Endothelial cell of umbilical vein (primary cell): ENCODE measurements around the gene CXorf65. TPM values are rescaled to one million over a fixed set of nuclear protein-coding genes. Genes with fewer than 3 reads are reported as not detected.

Experiments
- Bru-seq: library from RNA; stranded (reverse); fragments of 400-500 nt; gene quantifications from one replicate; lab custom pipeline; 2021; lab: Mats Ljungman, UMichigan
- BruChase-seq, 2 experiments: library from RNA; stranded (reverse); fragments of 400-500 nt; gene quantifications; one replicate each; lab custom pipeline; 2021; lab: Mats Ljungman, UMichigan
- BruUV-seq: library from RNA; stranded (reverse); fragments of 400-500 nt; replicated peaks from 2 replicates; lab custom pipeline; 2021; lab: Mats Ljungman, UMichigan
- CTCF ChIA-PET: fragments of 300-600, 350-600 bp; sonication (Branson Sonifier 250); formaldehyde crosslinking; loops from one replicate; lab custom pipeline; 2021; ENCODE audit warnings: antibody characterized with exemption, inconsistent platforms; lab: Charles Lee
- POLR2A ChIA-PET: fragments of 300-600, 350-600 bp; sonication (Branson Sonifier 250); formaldehyde crosslinking; loops from one replicate; lab custom pipeline; 2021; ENCODE audit warnings: antibody characterized with exemption, inconsistent platforms; lab: Charles Lee
- DNase-seq: peaks from one replicate; pipeline ENCODE4 v3.0.0-alpha.2; 2011; ENCODE audit warnings: low read depth, low spot score
- FAIRE-seq: peaks from 2 replicates; lab custom pipeline; 2011; peaks lifted over from hg19 to GRCh38; lab: Jason Lieb, UNC
- H2AFZ ChIP-seq: 2 replicates; pipeline ENCODE4 v1.6.0; 2012; ENCODE audit warnings: low read depth, low read length, control low read depth, inconsistent platforms
- H3K27ac ChIP-seq: 2 replicates; pipeline ENCODE4 v1.5.1; 2011; ENCODE audit warnings: low read depth, mild to moderate bottlenecking, control low read depth, low read length, moderate library complexity; ENCODE audit not compliant: insufficient read depth
- H3K27me3 ChIP-seq, 2 experiments: 2 replicates each; pipeline versions ENCODE4 v1.6.0 to v1.6.1; 2011; ENCODE audit warnings: low read length in 2 of 2, mixed read lengths in 1 of 2; ENCODE audit not compliant: control insufficient read depth in 2 of 2, insufficient read depth in 2 of 2
- H3K36me3 ChIP-seq, 2 experiments: 2 replicates in 1 of 2; 3 replicates in 1 of 2; pipeline ENCODE4 v1.5.1; 2011; ENCODE audit warnings: low read length in 2 of 2, mild to moderate bottlenecking in 1 of 2, moderate library complexity in 1 of 2; ENCODE audit not compliant: control insufficient read depth in 2 of 2, insufficient read depth in 2 of 2; ENCODE audit errors: extremely low read depth in 1 of 2
- H3K4me1 ChIP-seq: 3 replicates; pipeline ENCODE4 v1.5.1; 2011; ENCODE audit warnings: mild to moderate bottlenecking, low read length; ENCODE audit not compliant: control insufficient read depth, insufficient read depth; ENCODE audit errors: extremely low read depth
- H3K4me2 ChIP-seq: 2 replicates; pipeline ENCODE4 v1.6.1; 2011; ENCODE audit warnings: low read length, control low read depth, mixed read lengths; ENCODE audit not compliant: insufficient read depth
- H3K4me3 ChIP-seq, 3 experiments: fragments of 200-600 bp in 1 of 3; sonication (generic), shearing (Covaris generic) in 1 of 3; replicated peaks in 1 of 3; 2 replicates each; pipeline ENCODE4 v1.5.1; 2011 to 2016; ENCODE audit warnings: control low read depth in 3 of 3, low read length in 3 of 3, mild to moderate bottlenecking in 2 of 3, inconsistent platforms in 1 of 3, low read depth in 1 of 3, moderate library complexity in 1 of 3; ENCODE audit not compliant: insufficient read depth in 1 of 3
- H3K79me2 ChIP-seq: 2 replicates; pipeline ENCODE4 v1.6.0; 2012; ENCODE audit warnings: low read length, inconsistent platforms; ENCODE audit not compliant: control insufficient read depth, insufficient read depth
- H3K9ac ChIP-seq: replicated peaks from 2 replicates; pipeline ENCODE3; 2011; ENCODE audit warnings: low read length, control low read depth; ENCODE audit not compliant: insufficient read depth; ENCODE audit errors: extremely low read depth
- H3K9me1 ChIP-seq: replicated peaks from 3 replicates; pipeline ENCODE4 v1.6.0; 2011; ENCODE audit warnings: mild to moderate bottlenecking, low read length; ENCODE audit not compliant: control insufficient read depth, insufficient read depth; ENCODE audit errors: extremely low read depth
- H3K9me3 ChIP-seq: replicated peaks from 2 replicates; pipeline ENCODE4 v1.5.1; 2012; ENCODE audit warnings: low read length, inconsistent platforms; ENCODE audit not compliant: control insufficient read depth, insufficient read depth
- H4K20me1 ChIP-seq: replicated peaks from 2 replicates; pipeline ENCODE3; 2011; ENCODE audit warnings: mild to moderate bottlenecking, low read length; ENCODE audit not compliant: control insufficient read depth, insufficient read depth; ENCODE audit errors: extremely low read depth
- FOS ChIP-seq: IDR thresholded peaks from 2 replicates; pipeline ENCODE4 v1.6.1; 2011; ENCODE audit warnings: mild to moderate bottlenecking, low read length, moderate library complexity, borderline replicate concordance; ENCODE audit not compliant: insufficient read depth
- JUN ChIP-seq: IDR thresholded peaks from 2 replicates; pipeline ENCODE4 v1.6.1; 2011; ENCODE audit warnings: borderline replicate concordance, low read depth; ENCODE audit not compliant: insufficient read length, insufficient read depth
- dilution Hi-C: fragments of 300-500 bp; cut with MboI; formaldehyde crosslinking; loops from one replicate; pipeline ENCODE4 v1.15.0; 2019; ENCODE audit warnings: low sequenced_read_pairs; ENCODE audit not compliant: extremely low pct_ligation_motif_present
- intact Hi-C: fragments of 100-400 bp; cut with micrococcal nuclease; formaldehyde crosslinking; loops from one replicate; pipeline ENCODE4 v1.10.0; 2022
- long read RNA-seq: library from polyadenylated mRNA; stranded (forward); transcript quantifications from one replicate; pipeline ENCODE4 v2.0.0, GENCODE V29; 2021
- polyA minus RNA-seq, 3 experiments: library from RNA; depleted of rRNA, polyadenylated mRNA; stranded (reverse); fragments of >200 nt; gene quantifications; 1 replicate in 1 of 3; 2 replicates in 2 of 3; pipeline ENCODE4 v1.2.3, GENCODE V29; 2011
- polyA plus RNA-seq, 4 experiments: library from polyadenylated mRNA; depleted of rRNA in 3 of 4; stranded (reverse) in 3 of 4; unstranded in 1 of 4; fragments of >200 nt; gene quantifications; 2 replicates each; pipeline versions ENCODE4 v1.2.1 to v1.2.3, GENCODE V29; 2011 to 2012; ENCODE audit warnings: missing spikeins in 1 of 4
- total RNA-seq: library from RNA; stranded (reverse); gene quantifications from 2 replicates; pipeline ENCODE4 v1.2.3, GENCODE V29; 2021

CXorf65 gene
- total RNA-seq (not detected in 2 replicates), polyA plus RNA-seq (not detected in 2 replicates), polyA minus RNA-seq (not detected in 2 replicates), Bru-seq, nascent RNA (not detected), BruChase-seq, experiment 1, labeled RNA remaining after a 6-hour chase (not detected), BruChase-seq, experiment 2, labeled RNA remaining after a 2-hour chase (not detected)
- not detected in 2 replicates for polyA plus RNA-seq (2011; cell fraction: cytosol; rRNA removed)
- polyA plus RNA-seq (2011; cell fraction: nucleus; rRNA removed), result not detected in 2 replicates
- polyA plus RNA-seq (2012), result not detected in 2 replicates
- not detected for polyA minus RNA-seq (2011; cell fraction: cytosol; rRNA and poly(A)+ RNA removed)
- polyA minus RNA-seq (2011; cell fraction: nucleus; rRNA and poly(A)+ RNA removed), result not detected in 2 replicates
- long read RNA-seq, result 0 reads

DNA sequence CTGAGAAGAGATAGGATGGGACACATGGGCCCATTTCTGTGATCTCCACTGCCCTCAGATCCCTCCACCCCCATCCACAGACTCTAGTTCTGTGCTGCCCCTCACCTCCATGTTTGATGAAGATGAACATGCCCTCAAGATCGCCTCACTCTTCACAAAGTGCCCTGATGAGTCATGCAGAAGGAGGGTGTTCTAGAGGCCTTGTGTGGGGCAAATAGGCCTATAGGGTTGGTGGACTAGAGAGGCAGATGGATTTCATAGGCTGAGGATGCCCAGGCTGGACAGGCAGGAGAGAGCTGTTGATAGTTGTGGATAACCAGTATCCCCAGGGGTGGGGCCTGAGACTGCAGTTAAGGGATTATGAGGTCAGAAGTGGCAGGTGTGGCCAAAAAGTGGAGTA lies at the start of gene CXorf65:
CXorf65 (minus strand) TSS at position 314 of the 400 bp plus-strand sequence; CDS start at position 130, 184 bp downstream.
- intact Hi-C loops (no loop called here), dilution Hi-C loops (no loop called here)
- Histone ChIP-seq H3K9me3 (no peaks in the 10 kb centered on the region), H3K79me2 (no peaks in the 10 kb centered on the region), H2AFZ (no peak within 1 kb of the TSS), H3K4me1 (no peaks in the 10 kb centered on the region), H4K20me1 (no peaks in the 10 kb centered on the region), H3K9ac (no peak within 1 kb of the TSS), H3K27ac (no peak within 1 kb of the TSS), H3K4me3 (no peak within 1 kb of the TSS), H3K27me3 (peaks cover 2 to 3% of the 10 kb centered on the region in 2 experiments), H3K4me2 (no peak within 1 kb of the TSS), H3K36me3 (no peaks in the 10 kb centered on the region), H3K9me1 (no peaks in the 10 kb centered on the region)
- ChIA-PET POLR2A (no interaction called here), CTCF (no interaction called here)
- DNase-seq, result no peak
- no peak for FAIRE-seq
- no TSS peak for BruUV-seq
- no peak for TF ChIP-seq FOS

DNA sequence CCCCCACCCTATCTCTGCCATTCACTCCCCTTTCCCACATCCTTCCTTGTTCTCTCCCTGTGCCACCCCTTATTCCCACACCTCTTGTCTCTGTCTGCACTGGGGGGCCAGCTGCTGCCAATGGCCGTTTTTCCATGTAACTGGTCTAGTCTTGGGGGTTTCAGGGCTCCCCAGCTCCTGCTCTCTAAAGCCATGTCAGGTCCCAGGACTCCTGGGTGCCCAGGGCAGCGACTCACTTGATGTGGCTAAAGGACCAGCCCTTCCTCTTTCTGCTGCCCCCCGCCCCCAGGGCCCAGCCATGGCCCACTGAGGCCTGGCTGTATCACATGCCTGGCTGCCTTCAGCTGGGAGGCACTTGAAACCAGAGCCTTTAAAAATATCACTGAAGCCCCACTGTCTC lies 48.1 kb upstream of the CXorf65 start:
- H3K27ac ChIP-seq, result no peak overlapping the region
- no peaks in the 10 kb centered on the region for H3K9me1 ChIP-seq
- H2AFZ ChIP-seq, result no peak overlapping the region
- H3K27me3 ChIP-seq, result no peaks in the 10 kb centered on the region
- no peaks in the 10 kb centered on the region for H3K79me2 ChIP-seq
- ChIA-PET POLR2A (no interaction called here), CTCF (no interaction called here)
- H3K9me3 ChIP-seq, result no peaks in the 10 kb centered on the region
- no peak overlapping the region for H3K4me2 ChIP-seq
- TF ChIP-seq JUN, result no peak
- no peak overlapping the region for H3K4me3 ChIP-seq
- no peaks in the 10 kb centered on the region for H3K4me1 ChIP-seq
- H3K36me3 ChIP-seq, result no peaks in the 10 kb centered on the region
- no TSS peak for BruUV-seq
- peak; percentile 24 for FAIRE-seq
- intact Hi-C loops, result no loop called here
- no peak overlapping the region for H3K9ac ChIP-seq
- dilution Hi-C loops, result no loop called here
- no peaks in the 10 kb centered on the region for H4K20me1 ChIP-seq
- DNase-seq, result no peak
